SIG-M5 (cell line): ENCODE measurements around the gene CEP162.
"Not testable (repeated sequence)": the region's sequence is repeated elsewhere in the genome, so short reads cannot be mapped to it uniquely, and the experiment has no call there.

Source experiments
- DNase-seq: peaks from one replicate; lab custom pipeline; 2025; lab: John Stamatoyannopoulos, UW

CEP162 gene

GRCh38 chr6:84242265-84242664 lies 14.8 kb upstream of the CEP162 start:
- no peak for DNase-seq

GRCh38 chr6:84228198-84228543 lies 728 bp upstream of the CEP162 start:
- DNase-seq = no peak

DNA sequence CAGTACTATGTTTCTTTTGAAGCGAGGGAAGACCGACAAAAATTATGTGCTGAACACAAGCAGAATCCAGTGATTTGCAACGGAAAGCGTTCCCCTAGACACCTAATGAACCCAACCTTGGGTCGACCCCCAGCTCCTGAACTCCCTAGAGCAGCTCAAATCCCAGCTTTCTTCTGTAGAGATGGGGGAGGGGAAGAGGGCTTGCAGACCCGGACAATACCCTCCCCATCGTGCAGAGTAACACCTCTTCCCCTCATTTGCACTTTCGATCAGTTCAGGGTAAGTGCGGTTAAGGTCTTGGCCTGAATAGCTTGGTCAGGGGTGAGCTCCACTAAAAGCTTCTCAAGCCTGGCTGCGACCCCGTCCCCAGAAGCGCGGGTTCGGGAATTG lies 404 bp downstream of the CEP162 start:
- no peak for DNase-seq

DNA sequence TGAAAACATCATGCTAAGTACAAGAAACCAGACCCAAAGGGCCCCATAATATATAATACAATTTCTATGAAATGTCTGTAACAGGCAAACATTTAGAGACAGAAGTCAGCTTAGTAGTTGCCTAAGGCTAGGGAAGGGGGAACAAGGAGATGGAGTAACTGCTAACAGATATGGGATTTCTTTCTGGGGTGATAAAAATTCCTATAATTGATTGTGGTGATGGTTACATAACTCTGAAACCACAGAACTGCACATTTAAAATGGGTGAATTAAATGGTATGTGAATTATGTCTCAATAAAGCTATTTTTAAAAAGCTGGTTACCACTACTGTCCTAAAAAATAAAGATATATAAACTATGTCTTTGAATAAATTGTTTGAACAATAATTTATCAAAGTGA lies 3.2 kb downstream of the CEP162 start:
- DNase-seq = no peak

DNA sequence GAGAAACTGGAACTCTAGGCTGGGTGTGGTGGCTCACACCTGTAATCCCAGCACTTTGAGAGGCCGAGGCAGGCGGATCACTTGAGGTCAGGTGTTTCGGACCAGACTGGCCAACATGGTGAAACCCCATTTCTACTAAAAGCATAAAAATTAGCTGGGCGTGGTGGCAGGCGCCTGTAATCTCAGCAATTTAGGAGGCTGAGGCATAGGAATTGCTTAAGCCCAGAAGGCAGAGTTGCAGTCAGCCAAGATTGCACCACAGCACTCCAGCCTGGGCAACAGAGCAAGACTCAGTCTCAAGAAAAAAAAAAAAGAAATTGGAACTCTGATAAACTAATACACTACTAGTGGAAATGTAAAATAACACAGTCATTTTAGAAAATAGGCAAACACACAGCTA lies 3.8 kb downstream of the CEP162 start:
- DNase-seq = not testable (repeated sequence)

GRCh38 chr6:84222426-84222825 lies 5.0 kb downstream of the CEP162 start:
- DNase-seq = no peak

DNA sequence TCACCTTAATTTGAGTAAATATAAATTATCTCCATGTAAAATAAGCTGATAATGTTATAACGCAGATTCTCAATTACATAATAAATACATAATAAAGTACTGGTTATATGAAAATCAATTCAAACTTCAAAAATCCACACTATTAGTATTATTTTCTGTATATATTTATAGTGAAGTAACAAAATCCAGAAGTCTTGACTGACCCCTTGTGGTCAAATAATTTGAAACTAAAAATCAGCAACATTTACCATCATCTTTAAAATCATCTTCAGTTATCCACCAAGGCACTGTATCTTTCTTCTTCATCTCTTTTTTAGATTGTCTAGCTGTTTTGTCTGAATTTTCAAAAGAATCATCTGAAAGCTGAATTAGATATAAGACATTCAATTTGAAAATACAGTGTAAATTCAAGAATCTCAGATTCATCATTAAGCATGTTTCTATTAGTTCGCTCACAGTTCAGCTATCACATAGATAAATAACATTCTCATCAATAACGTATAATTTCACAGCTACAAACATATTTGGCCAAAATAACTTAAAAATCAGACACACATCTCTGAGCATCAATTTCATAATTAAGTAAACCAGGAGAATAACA lies 6.5 kb downstream of the CEP162 start:
- DNase-seq = no peak

GRCh38 chr6:84218091-84218490 lies 9.4 kb downstream of the CEP162 start:
- no peak for DNase-seq

DNA sequence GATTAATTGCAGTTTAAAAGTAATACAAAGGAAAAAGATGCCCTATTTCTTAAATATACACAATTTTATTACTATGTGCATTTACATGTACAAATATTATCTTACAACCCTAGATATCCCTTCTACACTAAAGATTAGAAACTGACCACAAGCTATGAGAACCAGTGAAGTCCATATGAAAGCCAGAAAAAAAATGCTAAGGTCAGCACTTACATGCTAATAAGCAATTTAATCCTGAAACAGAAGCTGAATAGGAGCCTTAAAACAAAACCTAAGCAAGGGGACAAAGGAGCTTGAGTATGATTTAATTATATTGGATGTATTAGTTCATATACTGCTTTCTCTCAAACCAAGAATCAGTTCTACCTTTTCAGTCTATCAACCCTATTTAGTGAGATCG lies 14.2 kb downstream of the CEP162 start:
- DNase-seq = no peak

GRCh38 chr6:84204011-84204410 lies 23.4 kb downstream of the CEP162 start:
- DNase-seq = no peak

GRCh38 chr6:84199987-84200386 lies 27.5 kb downstream of the CEP162 start:
- not testable (repeated sequence) for DNase-seq

- no peak for DNase-seq
Observed at GRCh38 chr6:84197708-84198107, 29.7 kb downstream of the CEP162 start.

DNA sequence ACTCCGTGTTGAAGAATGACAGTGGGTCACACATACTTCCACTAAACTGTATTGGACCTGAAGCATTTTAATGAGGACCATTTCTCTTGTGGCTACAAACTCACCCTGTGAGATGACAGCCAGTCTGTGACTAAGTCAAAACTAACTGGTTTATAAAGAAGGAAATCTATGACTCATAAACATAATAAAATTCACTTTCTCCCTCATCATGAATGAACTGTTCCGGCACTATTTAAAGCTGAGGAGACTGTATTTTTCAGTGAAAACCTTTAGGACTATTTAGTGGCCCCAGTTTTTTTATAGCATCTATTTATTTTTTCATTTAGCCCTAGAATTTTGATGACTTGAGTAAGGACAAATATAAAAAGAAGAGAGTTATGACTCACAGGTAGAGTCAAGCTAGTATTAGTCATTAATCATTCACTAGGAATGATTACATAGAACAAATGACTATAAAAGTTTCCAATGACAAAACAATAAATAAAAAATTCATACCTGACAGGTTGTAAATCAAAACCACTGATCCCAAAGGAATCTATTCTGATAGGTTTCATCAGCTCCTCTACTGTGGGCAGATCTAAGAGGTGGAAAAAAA lies 34.2 kb downstream of the CEP162 start:
- DNase-seq = no peak

DNA sequence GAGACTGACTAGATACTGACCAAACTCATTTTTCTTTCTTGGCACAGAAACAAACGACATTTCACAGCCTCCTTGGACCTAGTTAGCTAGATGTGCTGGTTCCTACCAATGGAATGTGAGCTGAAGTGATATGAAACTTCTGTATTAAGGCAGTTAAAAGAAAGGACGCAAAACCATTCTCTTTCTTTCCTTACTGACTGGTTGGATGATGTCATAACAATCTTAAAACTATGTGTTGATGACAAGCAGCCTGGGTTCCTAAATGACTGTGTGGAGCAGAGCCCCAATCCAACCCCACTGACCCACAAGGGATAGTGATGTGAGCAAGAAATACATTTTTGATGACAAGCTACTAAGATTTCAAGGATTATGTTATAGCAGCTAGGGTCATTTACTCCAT lies 35.6 kb downstream of the CEP162 start:
- DNase-seq = no peak

- not testable (repeated sequence) for DNase-seq
Observed at GRCh38 chr6:84189356-84189755, 38.1 kb downstream of the CEP162 start.

DNA sequence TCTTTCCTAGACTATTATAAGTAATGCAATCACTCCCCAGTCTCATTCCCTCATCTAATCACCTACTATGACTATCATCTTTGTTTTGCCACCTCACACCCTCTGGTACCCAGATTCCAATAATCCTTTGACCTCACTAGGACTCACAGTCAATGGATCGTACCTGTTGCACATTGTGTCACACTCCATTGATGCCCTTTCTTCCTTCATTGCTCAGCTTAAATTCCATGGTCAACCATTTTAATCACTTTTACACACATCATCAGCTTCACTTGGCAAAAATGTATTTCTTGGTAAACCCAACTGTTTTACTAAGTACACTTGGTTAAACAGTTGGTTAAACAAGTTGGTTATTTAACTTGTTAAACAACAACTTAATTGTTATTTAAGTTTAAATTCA lies 44.0 kb downstream of the CEP162 start:
- no peak for DNase-seq

GRCh38 chr6:84182001-84182400 lies 45.4 kb downstream of the CEP162 start:
- no peak for DNase-seq

- DNase-seq = no peak
Observed at GRCh38 chr6:84177241-84177640, 50.2 kb downstream of the CEP162 start.

- no peak for DNase-seq
Observed at GRCh38 chr6:84172574-84172973, 54.9 kb downstream of the CEP162 start.

DNA sequence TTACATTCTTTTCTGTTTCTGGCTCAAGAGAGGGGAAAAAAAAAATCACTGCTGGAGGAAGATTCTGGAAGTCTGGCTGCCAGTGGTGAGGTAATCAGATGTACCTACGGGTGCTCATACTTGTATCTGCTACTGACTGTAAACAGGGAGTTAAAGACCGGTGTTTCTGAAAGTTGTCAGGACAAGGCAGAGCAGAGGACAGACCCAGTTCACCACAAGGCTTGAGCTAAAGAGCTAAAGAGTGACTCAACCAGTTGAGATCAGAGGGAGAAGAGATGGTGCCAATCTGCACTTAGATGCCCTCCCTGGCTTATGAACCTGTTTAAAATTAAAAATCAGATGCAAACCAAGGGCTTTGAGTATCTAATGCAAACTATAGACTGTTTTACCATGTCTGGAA lies 55.4 kb downstream of the CEP162 start:
- DNase-seq = no peak

- no peak for DNase-seq
Observed at GRCh38 chr6:84167457-84167856, 60.0 kb downstream of the CEP162 start.

- no peak for DNase-seq
Observed at GRCh38 chr6:84166395-84166794, 61.0 kb downstream of the CEP162 start.

DNA sequence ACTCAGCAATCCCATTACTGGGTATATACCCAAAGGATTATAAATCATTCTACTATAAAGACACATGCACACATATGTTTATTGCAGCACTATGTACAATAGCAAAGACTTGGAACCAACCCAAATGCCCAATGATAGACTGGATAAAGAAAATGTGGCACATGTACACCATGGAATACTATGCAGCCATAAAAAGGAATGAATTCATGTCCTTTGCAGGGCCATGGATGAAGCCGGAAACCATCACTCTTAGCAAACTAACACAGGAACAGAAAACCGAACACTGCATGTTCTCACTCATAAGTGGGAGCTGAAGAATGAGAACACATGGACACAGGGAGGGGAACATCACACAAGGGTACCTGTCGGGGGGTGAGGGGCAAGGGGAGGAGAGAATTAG lies 63.1 kb downstream of the CEP162 start:
- not testable (repeated sequence) for DNase-seq

DNA sequence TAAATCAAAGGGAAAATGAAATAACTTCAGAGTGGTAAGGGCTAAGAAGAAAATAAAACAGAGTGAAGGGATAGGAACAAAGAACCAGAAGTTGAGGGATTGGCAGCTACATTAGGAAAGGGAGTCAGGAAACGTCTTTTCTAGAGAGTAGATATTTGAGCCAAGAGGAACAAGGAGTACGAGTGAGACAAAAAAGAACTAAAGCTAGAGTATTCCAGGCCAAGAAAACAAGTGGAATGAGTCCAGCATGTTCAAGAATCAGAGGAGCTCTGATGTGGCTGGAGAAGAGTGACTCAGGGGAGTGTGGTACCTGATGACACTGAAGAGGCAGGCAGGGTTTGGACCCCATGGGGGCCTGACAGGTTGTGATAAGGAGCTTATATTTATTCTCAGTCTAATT lies 66.3 kb downstream of the CEP162 start:
- no peak for DNase-seq
